ENCODE data around the gene ARHGEF16. TPM values are rescaled to one million over a fixed set of nuclear protein-coding genes. Genes with fewer than 3 reads are reported as not detected.

ARHGEF16 gene
- total RNA-seq, 1 donor from 2014 or later: 0.20 TPM

- DNase-seq (ENCODE audit: low read depth in 2 of 2): no peak
These were observed 2.8 kb downstream of the ARHGEF16 start for GRCh38 chr1:3456964-3457909.

- peak in 1 of 2 donors; percentile 23 for DNase-seq (ENCODE audit: low read depth in 2 of 2)
These were observed 3.7 kb downstream of the ARHGEF16 start for GRCh38 chr1:3457910-3458883.

- DNase-seq (ENCODE audit: low read depth in 2 of 2): no peak
These were observed 4.8 kb downstream of the ARHGEF16 start for GRCh38 chr1:3459051-3459908.

- no peak for DNase-seq (ENCODE audit: low read depth in 2 of 2)
These were observed 5.6 kb downstream of the ARHGEF16 start for GRCh38 chr1:3459940-3460671.

- DNase-seq (ENCODE audit: low read depth in 2 of 2): peak in 1 of 2 donors; percentile 79
These were observed 6.2 kb downstream of the ARHGEF16 start for GRCh38 chr1:3460672-3461131.

- DNase-seq (ENCODE audit: low read depth in 2 of 2): no peak
These were observed 6.9 kb downstream of the ARHGEF16 start for GRCh38 chr1:3461238-3461933.

GRCh38 chr1:3461934-3462275 is 7.4 kb downstream of the ARHGEF16 start:
- DNase-seq (ENCODE audit: low read depth in 2 of 2): no peak

- no peak for DNase-seq (ENCODE audit: low read depth in 2 of 2)
These were observed 8.0 kb downstream of the ARHGEF16 start for GRCh38 chr1:3462356-3463012.

GRCh38 chr1:3463013-3463385 is 8.5 kb downstream of the ARHGEF16 start:
- no peak for DNase-seq (ENCODE audit: low read depth in 2 of 2)

GRCh38 chr1:3463408-3463863 is 9.0 kb downstream of the ARHGEF16 start:
- DNase-seq (ENCODE audit: low read depth in 2 of 2): no peak

- no peak for DNase-seq (ENCODE audit: low read depth in 2 of 2)
These were observed 9.6 kb downstream of the ARHGEF16 start for GRCh38 chr1:3463891-3464648.

- DNase-seq (ENCODE audit: low read depth in 2 of 2): no peak
These were observed 10.2 kb downstream of the ARHGEF16 start for GRCh38 chr1:3464649-3465025.

- no peak for DNase-seq (ENCODE audit: low read depth in 2 of 2)
These were observed 10.8 kb downstream of the ARHGEF16 start for GRCh38 chr1:3465091-3465934.

- DNase-seq (ENCODE audit: low read depth in 2 of 2): no peak
These were observed 11.5 kb downstream of the ARHGEF16 start for GRCh38 chr1:3465935-3466321.

GRCh38 chr1:3466366-3467075 is 12.1 kb downstream of the ARHGEF16 start:
- no peak for DNase-seq (ENCODE audit: low read depth in 2 of 2)

GRCh38 chr1:3467096-3468036 is 12.9 kb downstream of the ARHGEF16 start:
- DNase-seq (ENCODE audit: low read depth in 2 of 2): no peak
